WTC11 (cell line): Measurements from ENCODE around the gene FYN.

Source experiments
- CREM ChIP-seq: sonication (generic); formaldehyde crosslinking; IDR thresholded peaks from 2 replicates; pipeline ENCODE4 v1.8.1; 2022; ENCODE audit warnings: mild to moderate bottlenecking, missing genetic modification reagents, moderate library complexity
- IRF2 ChIP-seq: sonication (generic); formaldehyde crosslinking; IDR thresholded peaks from 2 replicates; pipeline ENCODE4 v1.8.0; 2022; ENCODE audit warnings: low read depth, missing genetic modification reagents, borderline replicate concordance
- TF ChIP-seq, protein P1 (sequence below): fragments of 200-600 bp; IDR thresholded peaks from 2 replicates; pipeline ENCODE4 v1.8.0; 2022; ENCODE audit warnings: antibody characterized with exemption

DNA sequence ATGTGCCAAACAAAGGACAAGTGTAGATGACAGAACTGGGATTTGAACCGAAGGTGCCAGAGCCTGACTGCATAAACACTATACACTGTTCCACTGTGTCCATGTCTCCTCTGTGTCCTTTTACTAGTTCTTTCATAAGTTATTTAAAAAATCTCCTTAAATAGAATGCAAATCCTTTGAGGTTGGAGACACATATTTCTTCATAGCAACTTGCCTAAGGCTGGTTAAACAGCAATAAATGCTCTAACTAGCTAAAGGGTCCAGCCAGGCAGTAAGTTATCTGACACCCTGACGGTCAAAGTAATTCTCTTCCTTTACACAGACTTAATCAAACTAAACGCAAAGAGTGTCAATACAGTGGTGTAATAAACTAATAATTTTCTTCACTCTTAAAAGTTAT lies 191.4 kb downstream of the FYN start:
- TF ChIP-seq, protein P1, sequence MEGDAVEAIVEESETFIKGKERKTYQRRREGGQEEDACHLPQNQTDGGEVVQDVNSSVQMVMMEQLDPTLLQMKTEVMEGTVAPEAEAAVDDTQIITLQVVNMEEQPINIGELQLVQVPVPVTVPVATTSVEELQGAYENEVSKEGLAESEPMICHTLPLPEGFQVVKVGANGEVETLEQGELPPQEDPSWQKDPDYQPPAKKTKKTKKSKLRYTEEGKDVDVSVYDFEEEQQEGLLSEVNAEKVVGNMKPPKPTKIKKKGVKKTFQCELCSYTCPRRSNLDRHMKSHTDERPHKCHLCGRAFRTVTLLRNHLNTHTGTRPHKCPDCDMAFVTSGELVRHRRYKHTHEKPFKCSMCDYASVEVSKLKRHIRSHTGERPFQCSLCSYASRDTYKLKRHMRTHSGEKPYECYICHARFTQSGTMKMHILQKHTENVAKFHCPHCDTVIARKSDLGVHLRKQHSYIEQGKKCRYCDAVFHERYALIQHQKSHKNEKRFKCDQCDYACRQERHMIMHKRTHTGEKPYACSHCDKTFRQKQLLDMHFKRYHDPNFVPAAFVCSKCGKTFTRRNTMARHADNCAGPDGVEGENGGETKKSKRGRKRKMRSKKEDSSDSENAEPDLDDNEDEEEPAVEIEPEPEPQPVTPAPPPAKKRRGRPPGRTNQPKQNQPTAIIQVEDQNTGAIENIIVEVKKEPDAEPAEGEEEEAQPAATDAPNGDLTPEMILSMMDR: no peak
- TF ChIP-seq CREM (CRISPR knock-in tag) (no peak), IRF2 (CRISPR knock-in tag) (no peak)
